BE2C (cell line): ENCODE measurements around the gene OR6M1. TPM values are rescaled to one million over a fixed set of nuclear protein-coding genes. Genes with fewer than 3 reads are reported as not detected.

Experiments used
- DNase-seq: peaks from one replicate; pipeline ENCODE4 v3.0.0-alpha.2; 2020
- H3K27me3 ChIP-seq: fragments of 250-450 bp; sonication (Bioruptor Pico); 2 replicates; pipeline ENCODE4 v1.5.1; 2020; ENCODE audit warnings: mild to moderate bottlenecking
- H3K36me3 ChIP-seq: fragments of 250-450 bp; sonication (Bioruptor Pico); 2 replicates; pipeline ENCODE4 v1.5.1; 2020; ENCODE audit warnings: mild to moderate bottlenecking
- H3K4me1 ChIP-seq: fragments of 250-450 bp; sonication (Bioruptor Pico); 2 replicates; pipeline ENCODE4 v1.5.1; 2020
- H3K4me3 ChIP-seq: 2 replicates; pipeline ENCODE4 v1.5.1; 2011; ENCODE audit warnings: low read depth, low read length
- H3K9me3 ChIP-seq: fragments of 250-450 bp; sonication (Bioruptor Pico); 2 replicates; pipeline ENCODE4 v1.5.1; 2020
- CTCF ChIP-seq: IDR thresholded peaks from 2 replicates; pipeline ENCODE4 v1.5.1; 2012; ENCODE audit warnings: mild to moderate bottlenecking, low read depth, low read length
- polyA plus RNA-seq: library from polyadenylated mRNA; unstranded; fragments of >200 nt; gene quantifications from one replicate; pipeline ENCODE4 v1.2.1, GENCODE V29; 2012; ENCODE audit warnings: low read depth, missing spikeins; ENCODE audit not compliant: insufficient read length, insufficient read depth

The OR6M1 gene
- polyA plus RNA-seq = not detected

- TF ChIP-seq CTCF = no peak
- H3K4me1 ChIP-seq = no peaks in the 10 kb centered on the region
- no peaks in the 10 kb centered on the region for H3K9me3 ChIP-seq
- no peaks in the 10 kb centered on the region; the same call in none of the 2 replicates for H3K27me3 ChIP-seq
- no peaks in the 10 kb centered on the region for H3K36me3 ChIP-seq
- H3K4me3 ChIP-seq = no peak within 1 kb of the TSS
- no peak for DNase-seq
Observed at GRCh38 chr11:123806249-123806648, at the start of gene OR6M1. Gene OR6M1, minus strand, starts transcription at chr11:123806349. Its CDS starts 0 bp downstream, at chr11:123806349.

- Histone ChIP-seq H3K9me3 (no peaks in the 10 kb centered on the region), H3K27me3 (no peaks in the 10 kb centered on the region), H3K4me1 (no peaks in the 10 kb centered on the region), H3K36me3 (no peaks in the 10 kb centered on the region), H3K4me3 (no peak overlapping the region)
- DNase-seq = no peak
- no peak for TF ChIP-seq CTCF
Observed at GRCh38 chr11:123853038-123853437, 46.9 kb upstream of the OR6M1 start.

GRCh38 chr11:123852321-123852720, 46.2 kb upstream of the OR6M1 start:
- TF ChIP-seq CTCF = no peak
- H3K9me3 ChIP-seq = no peaks in the 10 kb centered on the region
- no peaks in the 10 kb centered on the region for H3K27me3 ChIP-seq
- no peaks in the 10 kb centered on the region for H3K36me3 ChIP-seq
- H3K4me1 ChIP-seq = no peaks in the 10 kb centered on the region
- no peak overlapping the region for H3K4me3 ChIP-seq
- DNase-seq = no peak

GRCh38 chr11:123851110-123851509, 45.0 kb upstream of the OR6M1 start:
- TF ChIP-seq CTCF = no peak
- Histone ChIP-seq H3K4me1 (no peaks in the 10 kb centered on the region), H3K27me3 (no peaks in the 10 kb centered on the region), H3K36me3 (no peaks in the 10 kb centered on the region), H3K4me3 (no peak overlapping the region), H3K9me3 (no peaks in the 10 kb centered on the region)
- no peak for DNase-seq

GRCh38 chr11:123841174-123841573, 35.0 kb upstream of the OR6M1 start:
- no peaks in the 10 kb centered on the region for H3K4me1 ChIP-seq

GRCh38 chr11:123839131-123839530, 33.0 kb upstream of the OR6M1 start:
- no peak for DNase-seq
- H3K9me3 ChIP-seq = no peaks in the 10 kb centered on the region
- H3K36me3 ChIP-seq = no peaks in the 10 kb centered on the region
- H3K4me1 ChIP-seq = no peaks in the 10 kb centered on the region
- TF ChIP-seq CTCF = no peak
- H3K27me3 ChIP-seq = peaks cover 10% of the 10 kb centered on the region
- no peak overlapping the region for H3K4me3 ChIP-seq

More at GRCh38 chr11:123841174-123841573, 35.0 kb upstream of the OR6M1 start:
- peaks cover 10% of the 10 kb centered on the region for H3K27me3 ChIP-seq
- no peak for TF ChIP-seq CTCF
- H3K36me3 ChIP-seq = no peaks in the 10 kb centered on the region
- no peak for DNase-seq
- H3K4me3 ChIP-seq = no peak overlapping the region
- H3K9me3 ChIP-seq = no peaks in the 10 kb centered on the region
